SK-N-SH treated with all-trans-retinoic acid at 6 μM for 48 hours (cell line): ENCODE results near the gene TCF21.

Source experiments
- ATAC-seq: fragments of 200-7000 bp; cut with Tn5 transposase; 3 replicates; pipeline ENCODE4 v1.9.1; 2020; ENCODE audit warnings: mild to moderate bottlenecking, moderate library complexity
- ARNTL ChIP-seq: fragments of 450-650 bp; formaldehyde crosslinking; IDR thresholded peaks from 2 replicates; pipeline ENCODE4 v1.5.0; 2020; ENCODE audit warnings: low read depth, mild to moderate bottlenecking, moderate library complexity, borderline replicate concordance
- BACH2 ChIP-seq: fragments of 250-450 bp; sonication (Bioruptor Pico); IDR thresholded peaks from 2 replicates; pipeline ENCODE4 v1.9.0; 2021; ENCODE audit warnings: mild to moderate bottlenecking, borderline replicate concordance
- CREB5 ChIP-seq: fragments of 250-450 bp; sonication (Bioruptor Pico); IDR thresholded peaks from 2 replicates; pipeline ENCODE4 v1.5.1; 2020; ENCODE audit warnings: low read depth, mild to moderate bottlenecking, moderate library complexity
- CSRNP3 ChIP-seq: fragments of 250-450 bp; sonication (Bioruptor Pico); IDR thresholded peaks from 2 replicates; pipeline ENCODE4 v1.5.1; 2021; ENCODE audit warnings: mild to moderate bottlenecking, moderate library complexity
- ESRRG ChIP-seq: fragments of 250-450 bp; sonication (Bioruptor Pico); IDR thresholded peaks from 2 replicates; pipeline ENCODE4 v1.6.1; 2021; ENCODE audit warnings: mild to moderate bottlenecking
- GLIS3 ChIP-seq: fragments of 250-450 bp; sonication (Bioruptor Pico); IDR thresholded peaks from 2 replicates; pipeline ENCODE4 v1.5.0; 2020; ENCODE audit warnings: mild to moderate bottlenecking, moderate library complexity
- ISL1 ChIP-seq: fragments of 250-450 bp; sonication (Bioruptor Pico); IDR thresholded peaks from 2 replicates; pipeline ENCODE4 v2.1.2; 2022; ENCODE audit warnings: mild to moderate bottlenecking, moderate library complexity
- POU6F1 ChIP-seq: fragments of 250-450 bp; sonication (Bioruptor Pico); IDR thresholded peaks from 2 replicates; pipeline ENCODE4 v1.8.0; 2021; ENCODE audit warnings: low read depth, mild to moderate bottlenecking, moderate library complexity, borderline replicate concordance
- PPARA ChIP-seq: fragments of 250-450 bp; sonication (Bioruptor Pico); IDR thresholded peaks from 2 replicates; pipeline ENCODE4 v1.5.0; 2020; ENCODE audit warnings: mild to moderate bottlenecking, borderline replicate concordance
- RARB ChIP-seq: fragments of 250-450 bp; sonication (Bioruptor Pico); IDR thresholded peaks from 2 replicates; pipeline ENCODE4 v1.8.0; 2021; ENCODE audit warnings: mild to moderate bottlenecking, moderate library complexity
- SNAI2 ChIP-seq: fragments of 250-450 bp; sonication (Bioruptor Pico); IDR thresholded peaks from 2 replicates; pipeline ENCODE4 v1.5.0; 2020; ENCODE audit warnings: mild to moderate bottlenecking, moderate library complexity
- TCF4 ChIP-seq: fragments of 250-450 bp; sonication (Bioruptor Pico); IDR thresholded peaks from 2 replicates; pipeline ENCODE4 v1.8.0; 2021; ENCODE audit warnings: mild to moderate bottlenecking, moderate library complexity, borderline replicate concordance
- TOX ChIP-seq: fragments of 250-450 bp; sonication (Bioruptor Pico); IDR thresholded peaks from 2 replicates; pipeline ENCODE4 v1.8.0; 2021; ENCODE audit warnings: mild to moderate bottlenecking, moderate library complexity, borderline replicate concordance
- TSHZ2 ChIP-seq: fragments of 250-450 bp; sonication (Bioruptor Pico); IDR thresholded peaks from 2 replicates; pipeline ENCODE4 v1.5.0; 2020; ENCODE audit warnings: mild to moderate bottlenecking, moderate library complexity
- ZC3H10 ChIP-seq: fragments of 250-450 bp; sonication (Bioruptor Pico); IDR thresholded peaks from 2 replicates; pipeline ENCODE4 v1.5.1; 2021; ENCODE audit warnings: mild to moderate bottlenecking, moderate library complexity
- ZFP3 ChIP-seq: fragments of 250-450 bp; sonication (Bioruptor Pico); IDR thresholded peaks from 2 replicates; pipeline ENCODE4 v1.5.0; 2020; ENCODE audit warnings: mild to moderate bottlenecking, moderate library complexity
- ZFP30 ChIP-seq: fragments of 450-650 bp; formaldehyde crosslinking; IDR thresholded peaks from 2 replicates; pipeline ENCODE4 v1.5.0; 2022; ENCODE audit warnings: mild to moderate bottlenecking, moderate library complexity
- ZNF565 ChIP-seq: fragments of 450-650 bp; formaldehyde crosslinking; conservative IDR thresholded peaks from 2 replicates; pipeline ENCODE4 v1.5.0; 2020; ENCODE audit warnings: low read depth, mild to moderate bottlenecking, moderate library complexity

Gene TCF21

DNA sequence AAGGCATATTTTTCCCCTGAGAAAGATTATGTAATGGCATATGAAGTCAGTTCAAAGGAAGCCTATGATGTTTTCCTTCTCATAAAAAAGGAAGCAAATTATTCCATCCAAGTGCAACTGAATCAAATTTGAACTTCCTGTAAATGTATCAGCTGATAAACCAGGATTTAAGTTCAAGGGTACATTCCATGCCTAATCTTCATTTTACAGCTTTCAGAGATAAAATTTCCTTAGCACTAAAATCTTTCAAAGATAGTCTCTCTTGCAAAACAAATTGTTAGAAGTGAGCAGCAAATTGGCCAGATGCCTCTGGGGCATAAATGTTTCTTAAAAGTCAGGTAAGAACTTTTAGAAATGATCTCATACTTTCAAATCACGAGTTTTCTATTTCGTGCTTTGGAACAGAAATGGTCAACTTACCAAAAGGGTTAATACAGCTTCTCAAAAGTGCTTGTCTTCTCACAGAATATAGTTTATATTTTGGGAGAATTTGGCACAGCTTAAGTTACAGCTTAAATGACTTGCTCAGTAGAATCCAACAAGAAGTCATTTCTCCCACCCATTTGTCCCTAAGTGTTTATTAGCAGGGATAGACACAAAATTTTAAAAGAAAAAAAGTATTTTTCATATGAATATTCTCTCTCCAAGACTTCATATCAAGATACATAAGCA lies 2.7 kb upstream of the TCF21 start:
- TF ChIP-seq ISL1 (CRISPR knock-in tag) (no peak), CSRNP3 (no peak), BACH2 (no peak), SNAI2 (CRISPR knock-in tag) (no peak), ZFP30 (CRISPR knock-in tag) (no peak), POU6F1 (CRISPR knock-in tag) (no peak), ZFP3 (CRISPR knock-in tag) (no peak), PPARA (CRISPR knock-in tag) (no peak), ZC3H10 (CRISPR knock-in tag) (no peak), CREB5 (no peak), GLIS3 (CRISPR knock-in tag) (no peak), ZNF565 (no peak), TSHZ2 (CRISPR knock-in tag) (no peak), TCF4 (CRISPR knock-in tag) (no peak), RARB (CRISPR knock-in tag) (no peak), ARNTL (CRISPR knock-in tag) (no peak)
- TF ChIP-seq, all 23 proteins: peak for 0
- no peak for ATAC-seq

DNA sequence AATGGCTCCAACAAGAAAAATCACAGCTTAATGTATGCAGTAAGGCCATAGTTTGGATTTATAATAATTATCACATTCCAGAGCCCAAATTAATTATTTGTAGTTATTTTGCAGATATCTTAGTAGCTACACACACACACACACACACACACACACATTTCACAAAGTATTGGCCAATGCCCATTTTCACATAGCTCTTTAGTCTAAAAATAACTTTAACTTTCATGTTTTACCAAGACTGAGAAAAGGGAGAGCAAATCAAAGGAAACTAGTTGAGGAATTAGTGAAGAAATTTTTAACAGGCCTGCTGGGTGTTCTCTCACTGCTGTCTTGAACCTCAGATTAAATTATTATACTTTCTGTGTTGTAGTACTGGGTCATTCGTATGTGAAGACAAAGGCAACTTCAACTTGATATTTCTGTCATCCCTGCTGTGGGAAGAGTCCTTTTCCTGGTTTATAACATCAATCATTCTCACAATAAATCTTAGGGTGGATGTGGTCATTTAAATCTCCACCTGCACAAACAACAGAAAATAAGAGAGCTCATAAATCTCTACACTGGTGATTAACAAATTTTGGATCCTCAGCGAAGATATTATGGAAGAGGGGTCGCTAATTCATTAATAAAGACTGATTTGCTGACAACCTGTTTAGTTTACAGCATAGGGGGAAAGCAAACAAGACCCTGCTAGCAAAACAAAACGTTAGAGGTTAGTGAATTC lies 1.6 kb upstream of the TCF21 start:
- no peak for ATAC-seq
- TF ChIP-seq ESRRG (CRISPR knock-in tag) (no peak), GLIS3 (CRISPR knock-in tag) (no peak), ZFP3 (CRISPR knock-in tag) (no peak), TSHZ2 (CRISPR knock-in tag) (no peak), CSRNP3 (no peak), PPARA (CRISPR knock-in tag) (no peak), TOX (CRISPR knock-in tag) (no peak), RARB (CRISPR knock-in tag) (no peak), ARNTL (CRISPR knock-in tag) (no peak), ZC3H10 (CRISPR knock-in tag) (no peak)
